ENCODE data around the gene PPP2R2C.

The PPP2R2C gene

GRCh38 chr4:6299875-6300274, 172.5 kb downstream of the PPP2R2C start:
- Histone ChIP-seq H3K9ac (ENCODE audit: low read length in 5 of 5) (no peak overlapping the region), H3K4me1 (ENCODE audit: control insufficient read depth in 5 of 5, insufficient read depth in 5 of 5, low read length in 5 of 5) (no peaks in the 10 kb centered on the region), H3K9me3 (ENCODE audit: control insufficient read depth in 5 of 5, low read length in 5 of 5) (peaks cover 0 to 3% (median 0%) of the 10 kb centered on the region in 5 donors), H3K27me3 (ENCODE audit: control insufficient read depth in 5 of 5, insufficient read depth in 4 of 5, low read length in 5 of 5) (no peaks in the 10 kb centered on the region), H3K4me3 (ENCODE audit: low read depth in 1 of 5, low read length in 5 of 5) (no peak overlapping the region), H3K36me3 (ENCODE audit: control insufficient read depth in 5 of 5, insufficient read depth in 5 of 5, low read length in 5 of 5) (peaks cover 0 to 95% (median 91%) of the 10 kb centered on the region in 5 donors), H3K27ac (ENCODE audit: low read depth, low read length) (no peak overlapping the region)

- Histone ChIP-seq H3K9me3 (ENCODE audit: control insufficient read depth in 5 of 5, low read length in 5 of 5) (peaks cover 0 to 3% (median 0%) of the 10 kb centered on the region in 5 donors), H3K4me1 (ENCODE audit: control insufficient read depth in 5 of 5, insufficient read depth in 5 of 5, low read length in 5 of 5) (no peaks in the 10 kb centered on the region), H3K27ac (ENCODE audit: low read depth, low read length) (no peak overlapping the region), H3K27me3 (ENCODE audit: control insufficient read depth in 5 of 5, insufficient read depth in 4 of 5, low read length in 5 of 5) (no peaks in the 10 kb centered on the region), H3K36me3 (ENCODE audit: control insufficient read depth in 5 of 5, insufficient read depth in 5 of 5, low read length in 5 of 5) (peaks cover 0 to 95% (median 93%) of the 10 kb centered on the region in 5 donors), H3K9ac (ENCODE audit: low read length in 5 of 5) (no peak overlapping the region), H3K4me3 (ENCODE audit: low read depth in 1 of 5, low read length in 5 of 5) (no peak overlapping the region)
Measured at GRCh38 chr4:6298852-6299251, 173.6 kb downstream of the PPP2R2C start.

- Histone ChIP-seq H3K4me3 (ENCODE audit: low read depth in 1 of 5, low read length in 5 of 5) (no peak overlapping the region), H3K4me1 (ENCODE audit: control insufficient read depth in 5 of 5, insufficient read depth in 5 of 5, low read length in 5 of 5) (no peaks in the 10 kb centered on the region), H3K9me3 (ENCODE audit: control insufficient read depth in 5 of 5, low read length in 5 of 5) (peaks cover 0 to 3% (median 0%) of the 10 kb centered on the region in 5 donors), H3K27me3 (ENCODE audit: control insufficient read depth in 5 of 5, insufficient read depth in 4 of 5, low read length in 5 of 5) (no peaks in the 10 kb centered on the region), H3K9ac (ENCODE audit: low read length in 5 of 5) (no peak overlapping the region), H3K27ac (ENCODE audit: low read depth, low read length) (no peak overlapping the region), H3K36me3 (ENCODE audit: control insufficient read depth in 5 of 5, insufficient read depth in 5 of 5, low read length in 5 of 5) (peaks cover 0 to 95% (median 93%) of the 10 kb centered on the region in 5 donors)
Measured at GRCh38 chr4:6298035-6298434, 174.4 kb downstream of the PPP2R2C start.

- Histone ChIP-seq H3K9me3 (ENCODE audit: control insufficient read depth in 5 of 5, low read length in 5 of 5) (peaks cover 0 to 3% (median 0%) of the 10 kb centered on the region in 5 donors), H3K4me1 (ENCODE audit: control insufficient read depth in 5 of 5, insufficient read depth in 5 of 5, low read length in 5 of 5) (no peaks in the 10 kb centered on the region), H3K36me3 (ENCODE audit: control insufficient read depth in 5 of 5, insufficient read depth in 5 of 5, low read length in 5 of 5) (peaks cover 0 to 95% (median 93%) of the 10 kb centered on the region in 5 donors), H3K27me3 (ENCODE audit: control insufficient read depth in 5 of 5, insufficient read depth in 4 of 5, low read length in 5 of 5) (no peaks in the 10 kb centered on the region), H3K9ac (ENCODE audit: low read length in 5 of 5) (no peak overlapping the region), H3K27ac (ENCODE audit: low read depth, low read length) (no peak overlapping the region), H3K4me3 (ENCODE audit: low read depth in 1 of 5, low read length in 5 of 5) (no peak overlapping the region)
Measured at GRCh38 chr4:6297266-6297815, 175.1 kb downstream of the PPP2R2C start.

GRCh38 chr4:6296026-6296425, 176.4 kb downstream of the PPP2R2C start:
- no peak overlapping the region for H3K9ac ChIP-seq (ENCODE audit: low read length in 5 of 5)

GRCh38 chr4:6295495-6295894, 176.9 kb downstream of the PPP2R2C start:
- Histone ChIP-seq H3K36me3 (ENCODE audit: control insufficient read depth in 5 of 5, insufficient read depth in 5 of 5, low read length in 5 of 5) (peaks cover 0 to 95% (median 93%) of the 10 kb centered on the region in 5 donors), H3K9ac (ENCODE audit: low read length in 5 of 5) (no peak overlapping the region), H3K4me1 (ENCODE audit: control insufficient read depth in 5 of 5, insufficient read depth in 5 of 5, low read length in 5 of 5) (no peaks in the 10 kb centered on the region), H3K4me3 (ENCODE audit: low read depth in 1 of 5, low read length in 5 of 5) (no peak overlapping the region), H3K27ac (ENCODE audit: low read depth, low read length) (no peak overlapping the region), H3K9me3 (ENCODE audit: control insufficient read depth in 5 of 5, low read length in 5 of 5) (no peaks in the 10 kb centered on the region), H3K27me3 (ENCODE audit: control insufficient read depth in 5 of 5, insufficient read depth in 4 of 5, low read length in 5 of 5) (no peaks in the 10 kb centered on the region)

More at GRCh38 chr4:6296026-6296425, 176.4 kb downstream of the PPP2R2C start:
- H3K4me3 ChIP-seq (ENCODE audit: low read depth in 1 of 5, low read length in 5 of 5), result no peak overlapping the region
- no peaks in the 10 kb centered on the region for H3K4me1 ChIP-seq (ENCODE audit: control insufficient read depth in 5 of 5, insufficient read depth in 5 of 5, low read length in 5 of 5)
- H3K27me3 ChIP-seq (ENCODE audit: control insufficient read depth in 5 of 5, insufficient read depth in 4 of 5, low read length in 5 of 5), result no peaks in the 10 kb centered on the region
- no peaks in the 10 kb centered on the region for H3K9me3 ChIP-seq (ENCODE audit: control insufficient read depth in 5 of 5, low read length in 5 of 5)
- peaks cover 0 to 95% (median 93%) of the 10 kb centered on the region in 5 donors for H3K36me3 ChIP-seq (ENCODE audit: control insufficient read depth in 5 of 5, insufficient read depth in 5 of 5, low read length in 5 of 5)
- no peak overlapping the region for H3K27ac ChIP-seq (ENCODE audit: low read depth, low read length)

GRCh38 chr4:6294705-6295421, 177.6 kb downstream of the PPP2R2C start:
- Histone ChIP-seq H3K9me3 (ENCODE audit: control insufficient read depth in 5 of 5, low read length in 5 of 5) (no peaks in the 10 kb centered on the region), H3K4me1 (ENCODE audit: control insufficient read depth in 5 of 5, insufficient read depth in 5 of 5, low read length in 5 of 5) (no peaks in the 10 kb centered on the region), H3K36me3 (ENCODE audit: control insufficient read depth in 5 of 5, insufficient read depth in 5 of 5, low read length in 5 of 5) (peaks cover 0 to 95% (median 90%) of the 10 kb centered on the region in 5 donors)

GRCh38 chr4:6293661-6294060, 178.8 kb downstream of the PPP2R2C start:
- H3K27ac ChIP-seq (ENCODE audit: low read depth, low read length), result no peak overlapping the region
- peaks cover 0 to 100% (median 97%) of the 10 kb centered on the region in 5 donors for H3K36me3 ChIP-seq (ENCODE audit: control insufficient read depth in 5 of 5, insufficient read depth in 5 of 5, low read length in 5 of 5)
- H3K9ac ChIP-seq (ENCODE audit: low read length in 5 of 5), result no peak overlapping the region
- no peaks in the 10 kb centered on the region for H3K9me3 ChIP-seq (ENCODE audit: control insufficient read depth in 5 of 5, low read length in 5 of 5)
- H3K4me3 ChIP-seq (ENCODE audit: low read depth in 1 of 5, low read length in 5 of 5), result no peak overlapping the region
- no peaks in the 10 kb centered on the region for H3K4me1 ChIP-seq (ENCODE audit: control insufficient read depth in 5 of 5, insufficient read depth in 5 of 5, low read length in 5 of 5)
- H3K27me3 ChIP-seq (ENCODE audit: control insufficient read depth in 5 of 5, insufficient read depth in 4 of 5, low read length in 5 of 5), result no peaks in the 10 kb centered on the region

More at GRCh38 chr4:6294705-6295421, 177.6 kb downstream of the PPP2R2C start:
- H3K27me3 ChIP-seq (ENCODE audit: control insufficient read depth in 5 of 5, insufficient read depth in 4 of 5, low read length in 5 of 5), result no peaks in the 10 kb centered on the region
- no peak overlapping the region for H3K9ac ChIP-seq (ENCODE audit: low read length in 5 of 5)
- H3K4me3 ChIP-seq (ENCODE audit: low read depth in 1 of 5, low read length in 5 of 5), result no peak overlapping the region
- no peak overlapping the region for H3K27ac ChIP-seq (ENCODE audit: low read depth, low read length)

- no peaks in the 10 kb centered on the region for H3K9me3 ChIP-seq (ENCODE audit: control insufficient read depth in 5 of 5, low read length in 5 of 5)
- no peak overlapping the region for H3K9ac ChIP-seq (ENCODE audit: low read length in 5 of 5)
- H3K36me3 ChIP-seq (ENCODE audit: control insufficient read depth in 5 of 5, insufficient read depth in 5 of 5, low read length in 5 of 5), result peaks cover 0 to 100% (median 97%) of the 10 kb centered on the region in 5 donors
- H3K4me1 ChIP-seq (ENCODE audit: control insufficient read depth in 5 of 5, insufficient read depth in 5 of 5, low read length in 5 of 5), result no peaks in the 10 kb centered on the region
- no peak overlapping the region for H3K4me3 ChIP-seq (ENCODE audit: low read depth in 1 of 5, low read length in 5 of 5)
- H3K27ac ChIP-seq (ENCODE audit: low read depth, low read length), result no peak overlapping the region
- no peaks in the 10 kb centered on the region for H3K27me3 ChIP-seq (ENCODE audit: control insufficient read depth in 5 of 5, insufficient read depth in 4 of 5, low read length in 5 of 5)
Measured at GRCh38 chr4:6293097-6293445, 179.3 kb downstream of the PPP2R2C start.

- H3K9me3 ChIP-seq (ENCODE audit: control insufficient read depth in 5 of 5, low read length in 5 of 5), result no peaks in the 10 kb centered on the region
- H3K36me3 ChIP-seq (ENCODE audit: control insufficient read depth in 5 of 5, insufficient read depth in 5 of 5, low read length in 5 of 5), result peaks cover 0 to 100% (median 94%) of the 10 kb centered on the region in 5 donors
- H3K27ac ChIP-seq (ENCODE audit: low read depth, low read length), result no peak overlapping the region
- H3K9ac ChIP-seq (ENCODE audit: low read length in 5 of 5), result no peak overlapping the region
- no peaks in the 10 kb centered on the region for H3K4me1 ChIP-seq (ENCODE audit: control insufficient read depth in 5 of 5, insufficient read depth in 5 of 5, low read length in 5 of 5)
- no peak overlapping the region for H3K4me3 ChIP-seq (ENCODE audit: low read depth in 1 of 5, low read length in 5 of 5)
- H3K27me3 ChIP-seq (ENCODE audit: control insufficient read depth in 5 of 5, insufficient read depth in 4 of 5, low read length in 5 of 5), result no peaks in the 10 kb centered on the region
Measured at GRCh38 chr4:6292376-6293096, 179.9 kb downstream of the PPP2R2C start.
